Measurements from ENCODE around the gene C9orf153. TPM values are rescaled to one million over a fixed set of nuclear protein-coding genes. Genes with fewer than 3 reads are reported as not detected.

Gene C9orf153
- total and polyA plus RNA-seq, 2 of the 4 experiments (the other 2 are of a cell fraction), result not detected

GRCh38 chr9:86175743-86176456 is 83.6 kb downstream of the C9orf153 start:
- H3K4me3 ChIP-seq (ENCODE audit: insufficient read depth, low read depth, low read length), result no peak overlapping the region
- H4K8ac ChIP-seq (ENCODE audit: low read depth in 2 of 2, low read length in 2 of 2), result no peak overlapping the region
- TF ChIP-seq ELK1 (IDR thresholded peaks at IDR 0.05; ENCODE audit: borderline replicate concordance, low read depth, low read length) (no peak), CTCF (conservative IDR thresholded peaks at IDR 0.05; ENCODE audit: low read depth, low read length) (no peak), POLR2A (IDR thresholded peaks at IDR 0.05; ENCODE audit: low read depth, low read length) (no peak), NFE2L2 (IDR thresholded peaks at IDR 0.05; ENCODE audit: low read depth, low read length) (no peak), CEBPB (IDR thresholded peaks at IDR 0.05; ENCODE audit: low read depth, low read length) (no peak), RAD21 (IDR thresholded peaks at IDR 0.05; ENCODE audit: low read length) (no peak), MXI1 (IDR thresholded peaks at IDR 0.05; ENCODE audit: borderline replicate concordance, low read depth, low read length) (no peak), CHD1 (IDR thresholded peaks at IDR 0.05; ENCODE audit: low read depth, low read length) (no peak), FOS (IDR thresholded peaks at IDR 0.05; ENCODE audit: low read depth, low read length) (no peak), BHLHE40 (IDR thresholded peaks at IDR 0.05; ENCODE audit: low read depth, low read length) (no peak)
- no peak overlapping the region for H3K4me2 ChIP-seq (ENCODE audit: low read depth, low read length)
- 33% methylated on average over 1 of the region's 5 CpGs; no CpG with 5 or more reads in 1 of the 2 experiments for WGBS, 2 experiments (ENCODE audit: extremely low coverage in 2 of 2, insufficient read length in 1 of 2)
- H3K79me1 ChIP-seq (ENCODE audit: low read depth in 1 of 2, low read length in 2 of 2), result no peaks in the 10 kb centered on the region
- H4K20me1 ChIP-seq (ENCODE audit: insufficient read depth, low read length), result no peaks in the 10 kb centered on the region
- H3K4me1 ChIP-seq (ENCODE audit: control insufficient read depth, insufficient read depth, low read length), result no peaks in the 10 kb centered on the region
- BruUV-seq (replicated peaks), result no TSS peak
- no peak overlapping the region for H3K18ac ChIP-seq (ENCODE audit: low read depth, low read length)
- no peak overlapping the region for H3K4ac ChIP-seq (ENCODE audit: low read depth, low read length)
- ATAC-seq (ENCODE audit: low read depth) (no peak), DNase-seq (no peak)
- no peak overlapping the region for H2BK120ac ChIP-seq (ENCODE audit: low read depth, low read length)
- H3K36me3 ChIP-seq (ENCODE audit: control insufficient read depth, insufficient read depth, low read length), result no peaks in the 10 kb centered on the region
- H2AK5ac ChIP-seq (ENCODE audit: low read depth, low read length), result no peak overlapping the region
- dilution Hi-C loops (cut with HindIII; ENCODE audit: low sequenced_read_pairs, unreplicated experiment) (no loop called here), in situ Hi-C loops (cut with MboI; ENCODE audit: low sequenced_read_pairs) (no loop called here), intact Hi-C loops (cut with micrococcal nuclease) (no loop called here)
- H4K5ac ChIP-seq (ENCODE audit: low read depth, low read length), result no peak overlapping the region
- no peak overlapping the region for H2AK9ac ChIP-seq (replicated peaks; ENCODE audit: low read depth, low read length, poor library complexity)
- H2BK20ac ChIP-seq (ENCODE audit: low read depth, low read length), result no peak overlapping the region
- H2BK5ac ChIP-seq (ENCODE audit: low read depth, low read length, poor library complexity, severe bottlenecking), result no peak overlapping the region
- H2BK15ac ChIP-seq (ENCODE audit: low read depth, low read length), result no peak overlapping the region
- POLR2A ChIA-PET (ENCODE audit: unreplicated experiment), result no interaction called here
- no peak overlapping the region for H4K91ac ChIP-seq (ENCODE audit: insufficient read depth, low read depth, low read length)
- no peaks in the 10 kb centered on the region for H3K9me1 ChIP-seq (ENCODE audit: insufficient read depth, low read length)
- H3K27me3 ChIP-seq (ENCODE audit: control insufficient read depth, insufficient read depth, low read length), result peaks cover 3% of the 10 kb centered on the region
- H3K9me3 ChIP-seq (ENCODE audit: control insufficient read depth, insufficient read depth, low read length), result no peaks in the 10 kb centered on the region
- H3K23ac ChIP-seq (ENCODE audit: low read depth, low read length), result no peak overlapping the region
- no peak overlapping the region for H3K14ac ChIP-seq (replicated peaks; ENCODE audit: low read depth, low read length)
- H3K27ac ChIP-seq (ENCODE audit: insufficient read depth, low read length), result no peak overlapping the region
- CTCF ChIA-PET, result no interaction called here
- H2AFZ ChIP-seq (replicated peaks; ENCODE audit: low read length, poor library complexity), result no peak overlapping the region
- no peak overlapping the region for H3K9ac ChIP-seq (ENCODE audit: low read depth, low read length)
- H3K56ac ChIP-seq (ENCODE audit: extremely low read depth, insufficient read depth, low read length), result no peak overlapping the region

All from IMR-90 (cell line).